Activated CD4-positive, CD25-positive, alpha-beta regulatory T cell treated with anti-CD3 and anti-CD28 coated beads, Interleukin-2, amount 50 U/mL, for 24 hours (primary cell): ENCODE results near the gene ZDHHC14.
"Not testable (repeated sequence)": the region's sequence is repeated elsewhere in the genome, so short reads cannot be mapped to it uniquely, and the experiment has no call there.

Experiments used
- ATAC-seq, 2 donors: fragments of 150-1000 bp; cut with Tn5 transposase; one replicate each; pipeline ENCODE4 v1.10.0; 2021; ENCODE audit warnings: mild to moderate bottlenecking in 1 of 2, moderate library complexity in 1 of 2

The ZDHHC14 gene

GRCh38 chr6:157677235-157677634, 296.2 kb downstream of the ZDHHC14 start:
- ATAC-seq, result no peak

GRCh38 chr6:157679605-157680580, 298.9 kb downstream of the ZDHHC14 start:
- ATAC-seq, result no peak

GRCh38 chr6:157681041-157681650, 300.2 kb downstream of the ZDHHC14 start:
- ATAC-seq, result no peak

- no peak for ATAC-seq
These were observed 302.0 kb downstream of the ZDHHC14 start for GRCh38 chr6:157682856-157683481.

GRCh38 chr6:157683707-157684106, 302.7 kb downstream of the ZDHHC14 start:
- ATAC-seq, result no peak

GRCh38 chr6:157684620-157685299, 303.8 kb downstream of the ZDHHC14 start:
- ATAC-seq, result no peak

GRCh38 chr6:157685596-157686280, 304.7 kb downstream of the ZDHHC14 start:
- ATAC-seq, result no peak

GRCh38 chr6:157688275-157688959, 307.4 kb downstream of the ZDHHC14 start:
- ATAC-seq, result no peak

- no peak for ATAC-seq
These were observed 308.1 kb downstream of the ZDHHC14 start for GRCh38 chr6:157688960-157689599.

- no peak for ATAC-seq
These were observed 308.9 kb downstream of the ZDHHC14 start for GRCh38 chr6:157689875-157690274.

GRCh38 chr6:157690441-157691210, 309.6 kb downstream of the ZDHHC14 start:
- ATAC-seq, result no peak

- ATAC-seq, result not testable (repeated sequence)
These were observed 310.6 kb downstream of the ZDHHC14 start for GRCh38 chr6:157691621-157692020.

- no peak for ATAC-seq
These were observed 312.9 kb downstream of the ZDHHC14 start for GRCh38 chr6:157693867-157694266.

- ATAC-seq, result no peak
These were observed 314.5 kb downstream of the ZDHHC14 start for GRCh38 chr6:157695301-157696040.

GRCh38 chr6:157699777-157700636, 319.0 kb downstream of the ZDHHC14 start:
- no peak for ATAC-seq

GRCh38 chr6:157706351-157706750, 325.4 kb downstream of the ZDHHC14 start:
- ATAC-seq, result not testable (repeated sequence)

- no peak for ATAC-seq
These were observed 325.9 kb downstream of the ZDHHC14 start for GRCh38 chr6:157706883-157707282.

- ATAC-seq, result no peak
These were observed 326.6 kb downstream of the ZDHHC14 start for GRCh38 chr6:157707576-157707975.

- no peak for ATAC-seq
These were observed 327.2 kb downstream of the ZDHHC14 start for GRCh38 chr6:157708239-157708638.
